Astrocyte of the cerebellum (primary cell): ENCODE data around the gene GHSR.

Source experiments
- DNase-seq: peaks from one replicate; pipeline ENCODE4 v3.0.0-alpha.2; 2011; ENCODE audit warnings: low read depth
- H3K4me3 ChIP-seq: 2 replicates; pipeline ENCODE4 v1.5.1; 2011; ENCODE audit warnings: mild to moderate bottlenecking, low read depth, low read length, moderate library complexity
- CTCF ChIP-seq: IDR thresholded peaks from 2 replicates; pipeline ENCODE4 v1.5.1; 2012; ENCODE audit warnings: low read length, low read depth, moderate library complexity, mild to moderate bottlenecking; ENCODE audit errors: missing control alignments
- in situ Hi-C: cut with HindIII; loops from 2 replicates; pipeline ENCODE4 v1.10.0; 2017; ENCODE audit warnings: low sequenced_read_pairs

Gene GHSR

GRCh38 chr3:172470588-172470987, 22.3 kb upstream of the GHSR start:
- no peak overlapping the region for H3K4me3 ChIP-seq
- no peak for TF ChIP-seq CTCF
- no peak for DNase-seq
- in situ Hi-C loops = no loop called here

GRCh38 chr3:172467170-172467824, 19.0 kb upstream of the GHSR start:
- no peak for DNase-seq
- no peak for TF ChIP-seq CTCF
- no peak overlapping the region for H3K4me3 ChIP-seq
- in situ Hi-C loops = no loop called here

GRCh38 chr3:172466553-172467130, 18.4 kb upstream of the GHSR start:
- no peak for TF ChIP-seq CTCF
- DNase-seq = no peak
- in situ Hi-C loops = no loop called here
- H3K4me3 ChIP-seq = no peak overlapping the region

- no peak overlapping the region for H3K4me3 ChIP-seq
- DNase-seq = no peak
- TF ChIP-seq CTCF = no peak
- in situ Hi-C loops = no loop called here
Observed at GRCh38 chr3:172465281-172465680, 17.0 kb upstream of the GHSR start.

GRCh38 chr3:172464306-172464705, 16.1 kb upstream of the GHSR start:
- TF ChIP-seq CTCF = no peak
- in situ Hi-C loops = no loop called here
- no peak for DNase-seq

GRCh38 chr3:172461530-172462138, 13.4 kb upstream of the GHSR start:
- H3K4me3 ChIP-seq = no peak overlapping the region
- in situ Hi-C loops = no loop called here
- TF ChIP-seq CTCF = peak; percentile 85
- DNase-seq = no peak

More at GRCh38 chr3:172464306-172464705, 16.1 kb upstream of the GHSR start:
- no peak overlapping the region for H3K4me3 ChIP-seq
